OCI-LY7 (cell line): ENCODE measurements around the gene MCM7. TPM values are rescaled to one million over a fixed set of nuclear protein-coding genes. Genes with fewer than 3 reads are reported as not detected.
"Not testable (repeated sequence)": the region's sequence is repeated elsewhere in the genome, so short reads cannot be mapped to it uniquely, and the experiment has no call there.

ENCODE experiments used
- BruUV-seq: library from RNA; stranded (reverse); fragments of 400-500 nt; replicated peaks from 2 replicates; lab custom pipeline; 2021; lab: Mats Ljungman, UMichigan
- CTCF ChIA-PET: fragments of 300-600 bp; sonication (Branson Sonifier 250); formaldehyde crosslinking; loops from one replicate; lab custom pipeline; 2022; ENCODE audit warnings: antibody characterized with exemption; ENCODE audit not compliant: unreplicated experiment; lab: Charles Lee
- POLR2A ChIA-PET: fragments of 300-600 bp; sonication (Branson Sonifier 250); formaldehyde crosslinking; loops from one replicate; lab custom pipeline; 2022; ENCODE audit warnings: antibody characterized with exemption; lab: Charles Lee
- DNase-seq: peaks from one replicate; pipeline ENCODE4 v3.0.0-alpha.2; 2015; ENCODE audit warnings: low spot score
- H2AFZ ChIP-seq: fragments of 200-600 bp; sonication (generic), shearing (Covaris generic); 2 replicates; pipeline ENCODE4 v1.6.1; 2014; ENCODE audit warnings: mild to moderate bottlenecking, antibody characterized with exemption, low read length, moderate library complexity
- H3K27ac ChIP-seq: fragments of 200-600 bp; sonication (generic); 2 replicates; pipeline ENCODE4 v1.5.1; 2014; ENCODE audit warnings: mixed run types, low read depth, mild to moderate bottlenecking, moderate library complexity, low read length, inconsistent platforms; ENCODE audit not compliant: poor library complexity, severe bottlenecking
- H3K36me3 ChIP-seq: fragments of 200-600 bp; sonication (generic); 2 replicates; pipeline ENCODE4 v1.6.1; 2014; ENCODE audit warnings: mild to moderate bottlenecking, antibody characterized with exemption, low read length, moderate library complexity, mixed read lengths; ENCODE audit not compliant: insufficient read depth
- H3K4me1 ChIP-seq: fragments of 200-600 bp; sonication (generic); 2 replicates; pipeline ENCODE4 v1.5.1; 2014; ENCODE audit warnings: mild to moderate bottlenecking, low read length; ENCODE audit not compliant: insufficient read depth, poor library complexity, severe bottlenecking
- H3K4me2 ChIP-seq: fragments of 200-600 bp; sonication (generic); 2 replicates; pipeline ENCODE4 v1.6.1; 2014; ENCODE audit warnings: mild to moderate bottlenecking, low read length
- H3K4me3 ChIP-seq: fragments of 200-600 bp; sonication (generic); 2 replicates; pipeline ENCODE4 v1.5.1; 2014; ENCODE audit warnings: mild to moderate bottlenecking, low read depth, low read length; ENCODE audit not compliant: poor library complexity, severe bottlenecking
- H3K79me2 ChIP-seq: fragments of 200-600 bp; sonication (generic); 2 replicates; pipeline ENCODE4 v1.6.1; 2016; ENCODE audit warnings: low read depth, mild to moderate bottlenecking, low read length, moderate library complexity, mixed read lengths; ENCODE audit not compliant: insufficient read depth
- H3K9me2 ChIP-seq: fragments of 200-600 bp; sonication (generic); 2 replicates; pipeline ENCODE4 v1.6.1; 2016; ENCODE audit warnings: mild to moderate bottlenecking, low read length, mixed read lengths; ENCODE audit not compliant: insufficient read depth
- H3K9me3 ChIP-seq: fragments of 200-600 bp; sonication (generic); 2 replicates; pipeline ENCODE4 v1.6.1; 2014; ENCODE audit warnings: mild to moderate bottlenecking, mixed run types, low read length, mixed read lengths
- H4K20me1 ChIP-seq: fragments of 200-600 bp; sonication (generic); 2 replicates; pipeline ENCODE4 v1.6.1; 2014; ENCODE audit warnings: mild to moderate bottlenecking, antibody characterized with exemption, low read length, moderate library complexity, mixed read lengths; ENCODE audit not compliant: insufficient read depth
- EZH2phosphoT487 ChIP-seq: fragments of 200-600 bp; sonication (generic); IDR thresholded peaks from 2 replicates; pipeline ENCODE4 v1.6.1; 2018; ENCODE audit warnings: low read depth, borderline replicate concordance, mild to moderate bottlenecking, mixed run types, antibody characterized with exemption, low read length, moderate library complexity, mixed read lengths
- intact Hi-C: fragments of 100-400 bp; cut with micrococcal nuclease; formaldehyde crosslinking; loops from one replicate; pipeline ENCODE4 v1.10.0; 2022; ENCODE audit not compliant: unreplicated experiment
- total RNA-seq, 2 experiments: library from RNA; depleted of rRNA in 1 of 2; stranded (reverse); fragments of >200 nt in 1 of 2; shearing (Covaris generic) in 1 of 2; gene quantifications; 2 replicates each; pipeline ENCODE4 v1.2.3, GENCODE V29; 2014 to 2022
- TF ChIP-seq, protein P1 (sequence below): fragments of 200-600 bp; sonication (generic); conservative IDR thresholded peaks from 2 replicates; pipeline ENCODE4 v1.5.1; 2014; ENCODE audit warnings: mild to moderate bottlenecking, antibody characterized with exemption, low read length, moderate library complexity, mixed read lengths

The MCM7 gene
- total RNA-seq, 2 experiments from 2014 or later = 423 to 424 TPM

DNA sequence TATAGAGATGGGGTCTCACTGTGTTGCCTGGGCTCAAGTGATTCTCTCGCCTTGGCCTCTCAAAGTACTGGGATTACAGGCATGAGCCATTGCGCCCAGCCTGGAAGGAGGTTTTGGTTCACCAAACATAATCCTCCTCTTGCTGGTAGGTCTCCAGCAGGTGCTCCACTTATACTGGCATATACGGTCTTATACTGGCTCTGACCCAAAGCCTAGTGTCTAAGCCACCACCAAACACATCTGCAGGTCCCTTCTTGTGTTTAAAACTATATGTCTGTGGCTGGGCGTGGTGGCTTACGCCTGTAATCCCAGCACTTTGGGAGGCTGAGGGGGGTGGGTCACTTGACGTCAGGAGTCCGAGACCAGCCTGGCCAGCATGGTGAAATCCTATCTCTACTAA, 30.9 kb upstream of the MCM7 start:
- no TSS peak for BruUV-seq
- Histone ChIP-seq H3K4me2 (peak overlapping the region; percentile 27; the same call in 1 of the 2 replicates), H3K9me3 (no peaks in the 10 kb centered on the region), H3K27ac (no peak overlapping the region), H3K36me3 (no peaks in the 10 kb centered on the region), H3K4me3 (no peak overlapping the region), H4K20me1 (no peaks in the 10 kb centered on the region), H3K79me2 (no peaks in the 10 kb centered on the region), H3K9me2 (no peaks in the 10 kb centered on the region), H3K4me1 (peaks cover 34% of the 10 kb centered on the region), H2AFZ (no peak overlapping the region)
- CTCF ChIA-PET = no interaction called here
- POLR2A ChIA-PET = interaction anchor here (0.5 to 1.1 kb wide), 4 partner anchors 31 to 271 kb away, joined by 3 to 9 read pairs (median 4); no protein-coding TSS in a partner anchor
- intact Hi-C loops = loop anchor here (1.0 to 10.0 kb wide), 4 partner anchors 85 to 275 kb away; no protein-coding TSS in a partner anchor
- TF ChIP-seq EZH2phosphoT487 = no peak
- TF ChIP-seq, protein P1, sequence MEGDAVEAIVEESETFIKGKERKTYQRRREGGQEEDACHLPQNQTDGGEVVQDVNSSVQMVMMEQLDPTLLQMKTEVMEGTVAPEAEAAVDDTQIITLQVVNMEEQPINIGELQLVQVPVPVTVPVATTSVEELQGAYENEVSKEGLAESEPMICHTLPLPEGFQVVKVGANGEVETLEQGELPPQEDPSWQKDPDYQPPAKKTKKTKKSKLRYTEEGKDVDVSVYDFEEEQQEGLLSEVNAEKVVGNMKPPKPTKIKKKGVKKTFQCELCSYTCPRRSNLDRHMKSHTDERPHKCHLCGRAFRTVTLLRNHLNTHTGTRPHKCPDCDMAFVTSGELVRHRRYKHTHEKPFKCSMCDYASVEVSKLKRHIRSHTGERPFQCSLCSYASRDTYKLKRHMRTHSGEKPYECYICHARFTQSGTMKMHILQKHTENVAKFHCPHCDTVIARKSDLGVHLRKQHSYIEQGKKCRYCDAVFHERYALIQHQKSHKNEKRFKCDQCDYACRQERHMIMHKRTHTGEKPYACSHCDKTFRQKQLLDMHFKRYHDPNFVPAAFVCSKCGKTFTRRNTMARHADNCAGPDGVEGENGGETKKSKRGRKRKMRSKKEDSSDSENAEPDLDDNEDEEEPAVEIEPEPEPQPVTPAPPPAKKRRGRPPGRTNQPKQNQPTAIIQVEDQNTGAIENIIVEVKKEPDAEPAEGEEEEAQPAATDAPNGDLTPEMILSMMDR = no peak
- DNase-seq = no peak

DNA sequence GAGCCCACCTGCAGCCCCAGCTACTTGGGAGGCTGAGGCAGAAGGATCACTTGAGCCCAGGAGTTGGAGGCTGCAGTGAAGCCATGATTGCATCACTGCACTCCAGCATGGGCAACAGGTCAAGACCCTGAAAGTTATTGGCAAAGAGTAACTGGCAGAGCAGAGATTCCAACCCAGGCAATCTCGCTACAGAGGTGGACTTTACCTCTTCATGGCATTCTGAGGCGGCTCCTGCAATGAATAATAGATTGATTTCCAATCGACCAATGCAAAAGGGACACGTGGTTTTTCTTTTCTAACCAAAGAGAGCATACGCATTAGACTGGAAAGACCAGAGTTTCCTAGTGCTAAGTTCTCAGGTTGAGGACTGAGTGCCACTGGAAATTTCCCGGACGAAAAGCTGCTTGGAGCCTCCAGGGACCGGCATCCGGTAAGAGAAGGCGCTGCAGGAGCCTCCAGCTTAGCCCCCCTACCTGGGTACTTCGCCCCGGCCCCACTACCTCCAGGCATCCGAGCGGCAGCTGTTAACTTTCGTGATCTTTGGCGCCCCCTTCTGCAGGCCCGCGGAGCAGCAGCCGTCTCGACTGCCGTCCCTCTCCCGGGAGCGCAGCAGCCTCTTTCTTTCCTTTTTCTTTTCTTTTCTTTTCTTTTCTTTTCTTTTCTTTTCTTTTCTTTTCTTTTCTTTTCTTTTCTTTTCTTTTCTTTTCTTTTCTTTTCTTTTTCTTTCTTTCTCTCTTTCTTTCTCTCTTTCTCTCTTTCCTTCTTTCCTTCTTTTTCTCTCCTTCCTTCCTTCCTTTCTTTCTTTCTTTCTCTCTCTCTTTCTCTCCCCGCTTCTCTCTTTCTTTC, 29.6 kb upstream of the MCM7 start:
- Histone ChIP-seq H3K4me3 (no peak overlapping the region), H3K79me2 (no peaks in the 10 kb centered on the region), H3K27ac (no peak overlapping the region), H3K4me2 (peak overlapping the region; percentile 60; the same call in 1 of the 2 replicates), H3K9me3 (no peaks in the 10 kb centered on the region), H3K9me2 (no peaks in the 10 kb centered on the region), H4K20me1 (no peaks in the 10 kb centered on the region), H3K4me1 (peaks cover 38% of the 10 kb centered on the region), H3K36me3 (no peaks in the 10 kb centered on the region), H2AFZ (peak overlapping the region; percentile 27; the same call in 1 of the 2 replicates)
- BruUV-seq = no TSS peak
- peak; percentile 78 for DNase-seq
- intact Hi-C loops = loop anchor here (1.0 to 10.0 kb wide), 3 partner anchors 139 to 214 kb away; no protein-coding TSS in a partner anchor
- TF ChIP-seq EZH2phosphoT487 = no peak
- TF ChIP-seq, protein P1 = peak; percentile 81
- POLR2A ChIA-PET = interaction anchor here (0.5 to 0.9 kb wide), 3 partner anchors 29 to 781 kb away, joined by 3 to 5 read pairs (median 4); partner anchors contain the start of genes AP4M1 and MCM7
- CTCF ChIA-PET = interaction anchor here (0.6 to 1.7 kb wide), 4 partner anchors 29 to 160 kb away, joined by 3 to 4 read pairs (median 3); partner anchors contain the start of gene AP4M1

DNA sequence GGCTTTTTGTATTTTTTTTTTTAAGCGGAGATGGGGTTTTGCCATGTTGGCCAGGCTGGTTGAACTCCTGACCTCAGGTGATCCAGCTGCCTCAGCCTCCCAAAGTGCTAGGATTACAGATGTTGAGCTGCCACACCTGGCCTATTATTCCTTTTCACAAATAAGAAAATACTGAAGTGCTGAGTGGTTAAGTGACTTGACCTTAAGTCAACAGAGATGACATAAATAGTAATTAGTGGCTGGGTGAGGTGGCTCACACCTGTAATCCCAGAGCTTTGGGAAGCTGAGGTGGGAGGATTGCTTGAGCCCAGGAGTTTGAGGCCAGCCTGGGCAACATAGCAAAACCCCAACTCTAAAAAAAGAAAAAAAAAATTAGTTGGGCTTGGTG, 29.0 kb upstream of the MCM7 start:
- BruUV-seq, H3K9me3 ChIP-seq, H3K4me2 ChIP-seq, H3K79me2 ChIP-seq, H2AFZ ChIP-seq, H3K27ac ChIP-seq, H3K9me2 ChIP-seq, H3K4me3 ChIP-seq, DNase-seq, H4K20me1 ChIP-seq, H3K36me3 ChIP-seq: not testable (repeated sequence)
- H3K4me1 ChIP-seq = peaks cover 44% of the 10 kb centered on the region
- intact Hi-C loops = loop anchor here (5.0 to 10.0 kb wide), 2 partner anchors 138 to 215 kb away; no protein-coding TSS in a partner anchor
- ChIA-PET POLR2A (interaction anchor here (0.5 to 0.9 kb wide), 3 partner anchors 29 to 781 kb away, joined by 3 to 5 read pairs (median 3); partner anchors contain the start of genes AP4M1 and MCM7), CTCF (interaction anchor here (1.3 to 1.7 kb wide), 2 partner anchors 28 to 48 kb away, joined by 3 to 4 read pairs; partner anchors contain the start of gene AP4M1)
